ENCODE data around the gene ADCY1.

ADCY1 gene

DNA sequence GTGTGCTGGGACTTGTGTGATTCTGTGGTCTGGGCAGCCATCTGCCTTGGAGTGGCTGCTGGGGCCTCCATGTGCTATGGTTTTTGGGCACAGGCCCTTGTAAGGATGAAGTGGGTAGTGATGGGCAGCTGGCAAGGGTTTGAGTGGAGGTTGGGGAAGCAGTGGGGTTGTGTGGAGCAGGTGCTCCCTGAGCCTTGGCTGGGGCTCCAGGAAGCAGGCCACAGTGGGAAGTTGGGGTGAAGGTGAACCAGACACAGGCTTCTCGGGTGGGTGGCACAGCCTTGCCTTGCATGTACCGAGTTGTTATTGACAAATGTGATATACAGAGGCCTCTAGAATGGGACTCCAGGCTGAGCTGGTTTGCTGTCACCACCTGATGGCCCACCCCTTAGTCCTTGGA is 82.3 kb downstream of the ADCY1 start:
- Histone ChIP-seq H3K4me3 (ENCODE audit: low read depth, low read length) (no peak overlapping the region), H3K27me3 (ENCODE audit: control insufficient read depth, insufficient read depth, low read length) (no peaks in the 10 kb centered on the region), H3K27ac (ENCODE audit: low read depth, low read length) (no peak overlapping the region), H3K36me3 (ENCODE audit: control insufficient read depth, insufficient read depth, low read length) (peaks cover 8% of the 10 kb centered on the region; the same call in 1 of the 2 replicates), H3K4me1 (ENCODE audit: control insufficient read depth, insufficient read depth, low read length) (no peaks in the 10 kb centered on the region), H3K9me3 (ENCODE audit: control insufficient read depth, insufficient read depth, low read length) (no peaks in the 10 kb centered on the region), H3K9ac (ENCODE audit: low read depth, low read length) (no peak overlapping the region)

DNA sequence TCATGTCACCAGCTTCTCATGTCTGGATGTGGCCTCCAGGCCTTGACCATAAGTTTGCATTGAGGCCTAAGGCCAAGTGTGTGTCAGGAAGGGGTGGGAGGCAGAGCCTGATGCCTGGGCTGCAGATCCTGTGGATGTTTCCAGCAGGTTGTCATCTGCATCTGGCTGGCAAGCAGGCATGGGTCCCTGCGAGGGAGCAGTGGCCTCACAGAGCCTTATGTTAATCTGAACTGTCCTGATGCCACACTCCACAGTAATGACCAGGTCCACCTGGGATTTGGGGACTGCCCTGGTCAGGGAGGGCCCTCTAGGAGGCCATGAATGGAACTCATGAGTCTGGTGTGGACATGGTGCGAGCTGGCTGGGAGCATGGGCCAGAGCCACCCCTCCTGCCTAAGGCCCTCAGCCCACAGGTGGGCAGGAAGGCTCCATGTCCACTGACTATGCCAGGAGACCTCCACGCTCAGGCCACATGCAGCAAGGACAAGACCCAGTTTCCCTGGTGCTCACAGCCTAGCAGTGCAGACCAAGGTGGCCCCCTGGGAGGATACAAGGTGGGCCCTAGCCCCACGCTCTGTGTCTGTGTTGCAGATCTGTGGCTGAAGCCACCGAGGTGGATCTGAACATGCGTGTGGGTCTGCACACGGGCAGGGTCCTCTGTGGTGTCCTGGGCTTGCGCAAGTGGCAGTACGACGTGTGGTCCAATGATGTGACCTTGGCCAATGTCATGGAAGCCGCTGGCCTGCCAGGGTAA is 83.1 kb downstream of the ADCY1 start:
- Histone ChIP-seq H3K36me3 (ENCODE audit: control insufficient read depth, insufficient read depth, low read length) (peaks cover 12% of the 10 kb centered on the region; the same call in 1 of the 2 replicates), H3K27me3 (ENCODE audit: control insufficient read depth, insufficient read depth, low read length) (no peaks in the 10 kb centered on the region)

DNA sequence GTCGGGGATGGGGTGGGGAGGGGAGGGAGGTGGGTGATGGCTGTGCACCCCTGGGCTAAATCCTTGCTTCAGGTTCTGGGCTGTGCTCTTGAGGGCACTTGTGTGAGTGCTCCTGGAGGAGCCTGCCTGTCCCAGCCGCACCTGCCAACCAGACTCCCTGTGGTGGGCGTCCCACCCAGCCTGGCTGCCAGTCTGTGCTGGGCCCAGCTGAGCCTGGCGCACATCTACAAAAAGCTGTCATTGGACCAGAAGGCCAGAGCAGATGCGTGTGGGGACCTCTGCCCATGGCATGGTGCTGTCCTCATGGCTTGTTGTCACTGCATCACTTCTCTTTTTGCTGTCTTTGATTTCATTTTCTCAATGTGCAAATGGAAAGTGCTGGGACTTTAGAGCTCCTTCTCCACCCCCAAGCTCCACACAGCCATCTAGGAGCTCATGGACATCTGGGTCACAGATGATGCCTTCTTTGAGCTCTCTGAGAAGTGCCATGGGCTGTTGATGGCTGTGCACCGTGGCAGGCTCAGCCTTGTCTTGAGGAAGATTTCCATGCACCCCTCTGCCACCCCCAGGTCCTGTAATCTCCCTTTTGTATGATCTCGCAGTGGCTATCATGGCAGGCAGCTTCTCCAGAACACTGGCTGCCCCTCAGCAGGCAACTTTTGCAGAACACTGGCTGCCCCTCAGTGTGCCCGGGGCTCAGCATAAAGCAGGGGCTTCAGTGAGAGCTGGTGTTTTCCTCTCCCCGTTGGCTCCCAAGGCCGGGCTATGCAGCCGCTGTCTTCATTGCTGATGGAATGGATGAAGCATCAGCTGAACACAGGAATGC is 83.9 kb downstream of the ADCY1 start:
- H3K9me3 ChIP-seq (ENCODE audit: control insufficient read depth, insufficient read depth, low read length) = no peaks in the 10 kb centered on the region
- no peaks in the 10 kb centered on the region for H3K27me3 ChIP-seq (ENCODE audit: control insufficient read depth, insufficient read depth, low read length)

More for the DNA sequence above, 83.1 kb downstream of the ADCY1 start:
- H3K27ac ChIP-seq (ENCODE audit: low read depth, low read length) = no peak overlapping the region
- H3K9ac ChIP-seq (ENCODE audit: low read depth, low read length) = no peak overlapping the region
- H3K4me3 ChIP-seq (ENCODE audit: low read depth, low read length) = no peak overlapping the region
- no peaks in the 10 kb centered on the region for H3K4me1 ChIP-seq (ENCODE audit: control insufficient read depth, insufficient read depth, low read length)
- H3K9me3 ChIP-seq (ENCODE audit: control insufficient read depth, insufficient read depth, low read length) = no peaks in the 10 kb centered on the region

DNA sequence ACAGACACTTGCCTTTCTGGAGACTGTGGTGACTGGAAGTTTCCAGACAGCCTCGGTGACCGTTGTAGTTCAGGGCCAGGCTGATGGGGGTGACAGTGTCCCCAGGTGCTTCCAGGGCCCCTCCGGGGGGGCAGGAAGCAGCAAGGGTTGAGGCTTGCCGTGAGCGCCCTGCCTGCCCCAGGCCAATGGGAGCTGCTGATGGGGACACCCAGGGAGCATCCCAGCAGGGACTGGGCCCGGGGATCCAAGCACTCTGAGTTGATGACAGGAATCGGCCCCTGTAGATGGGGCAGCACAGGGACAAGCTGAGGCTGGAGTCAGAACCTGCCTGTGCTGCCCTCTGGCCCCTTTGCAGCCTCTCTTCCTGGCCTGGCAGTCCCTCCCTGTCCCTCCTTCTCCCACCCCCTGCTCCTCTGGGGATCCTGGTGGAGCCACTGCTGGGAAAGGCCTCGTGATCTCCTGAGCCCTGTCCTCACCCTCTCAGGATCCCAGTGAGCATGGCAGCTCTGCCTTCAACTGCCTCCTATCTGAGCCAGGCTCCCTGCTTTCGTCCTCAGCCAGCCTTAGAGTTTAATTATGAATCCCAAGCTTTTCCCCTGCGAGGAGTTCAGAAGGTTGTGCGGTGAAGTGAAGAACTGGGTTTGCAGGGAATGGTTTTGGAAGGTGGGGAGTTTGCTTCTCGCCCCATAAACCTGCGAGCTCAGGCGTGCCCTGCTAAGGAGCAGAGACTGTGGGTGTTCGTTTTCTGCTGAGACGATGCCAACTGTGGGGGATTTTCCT is 84.7 kb downstream of the ADCY1 start:
- H3K27ac ChIP-seq (ENCODE audit: low read depth, low read length) = no peak overlapping the region
- no peak overlapping the region for H3K4me3 ChIP-seq (ENCODE audit: low read depth, low read length)
- no peaks in the 10 kb centered on the region for H3K27me3 ChIP-seq (ENCODE audit: control insufficient read depth, insufficient read depth, low read length)
- H3K9ac ChIP-seq (ENCODE audit: low read depth, low read length) = no peak overlapping the region
- peaks cover 9% of the 10 kb centered on the region; the same call in 1 of the 2 replicates for H3K36me3 ChIP-seq (ENCODE audit: control insufficient read depth, insufficient read depth, low read length)
- H3K9me3 ChIP-seq (ENCODE audit: control insufficient read depth, insufficient read depth, low read length) = no peaks in the 10 kb centered on the region
- H3K4me1 ChIP-seq (ENCODE audit: control insufficient read depth, insufficient read depth, low read length) = no peaks in the 10 kb centered on the region

More for the DNA sequence above, 83.9 kb downstream of the ADCY1 start:
- no peak overlapping the region for H3K27ac ChIP-seq (ENCODE audit: low read depth, low read length)
- H3K4me3 ChIP-seq (ENCODE audit: low read depth, low read length) = no peak overlapping the region
- no peaks in the 10 kb centered on the region for H3K4me1 ChIP-seq (ENCODE audit: control insufficient read depth, insufficient read depth, low read length)
- no peak overlapping the region for H3K9ac ChIP-seq (ENCODE audit: low read depth, low read length)
- peaks cover 13% of the 10 kb centered on the region; the same call in 1 of the 2 replicates for H3K36me3 ChIP-seq (ENCODE audit: control insufficient read depth, insufficient read depth, low read length)

DNA sequence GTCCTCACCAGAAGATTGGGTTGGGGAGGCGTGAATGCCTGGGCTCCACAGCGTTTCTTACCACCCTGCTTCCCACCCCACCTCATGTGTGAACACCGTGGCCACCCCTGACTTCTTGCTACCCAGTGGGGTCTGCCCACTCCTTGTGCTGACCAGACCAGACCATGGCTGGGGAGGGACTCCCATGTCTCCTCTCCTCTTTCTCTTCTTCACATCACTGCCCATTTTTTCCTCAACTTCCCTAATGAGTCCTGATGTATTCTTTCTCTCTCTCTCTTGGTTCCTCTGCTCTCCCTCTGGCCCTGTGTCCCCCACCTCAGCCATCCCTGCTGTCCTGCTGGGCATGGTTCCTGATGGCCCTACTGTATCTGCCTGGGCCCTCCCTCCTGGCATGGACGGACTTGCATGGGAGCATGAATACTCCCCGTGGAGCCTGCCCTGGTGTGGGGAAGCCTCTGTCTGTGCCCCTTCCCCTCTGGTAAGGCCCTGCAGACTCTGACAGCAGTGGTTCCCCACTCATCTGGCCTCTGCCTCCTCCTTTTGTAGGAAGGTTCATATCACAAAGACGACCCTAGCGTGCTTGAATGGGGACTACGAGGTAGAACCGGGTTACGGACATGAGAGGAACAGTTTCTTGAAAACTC is 85.5 kb downstream of the ADCY1 start:
- Histone ChIP-seq H3K9ac (ENCODE audit: low read depth, low read length) (no peak overlapping the region), H3K9me3 (ENCODE audit: control insufficient read depth, insufficient read depth, low read length) (no peaks in the 10 kb centered on the region), H3K4me1 (ENCODE audit: control insufficient read depth, insufficient read depth, low read length) (no peaks in the 10 kb centered on the region), H3K27ac (ENCODE audit: low read depth, low read length) (no peak overlapping the region), H3K36me3 (ENCODE audit: control insufficient read depth, insufficient read depth, low read length) (peaks cover 12% of the 10 kb centered on the region; the same call in 1 of the 2 replicates), H3K27me3 (ENCODE audit: control insufficient read depth, insufficient read depth, low read length) (no peaks in the 10 kb centered on the region), H3K4me3 (ENCODE audit: low read depth, low read length) (no peak overlapping the region)

DNA sequence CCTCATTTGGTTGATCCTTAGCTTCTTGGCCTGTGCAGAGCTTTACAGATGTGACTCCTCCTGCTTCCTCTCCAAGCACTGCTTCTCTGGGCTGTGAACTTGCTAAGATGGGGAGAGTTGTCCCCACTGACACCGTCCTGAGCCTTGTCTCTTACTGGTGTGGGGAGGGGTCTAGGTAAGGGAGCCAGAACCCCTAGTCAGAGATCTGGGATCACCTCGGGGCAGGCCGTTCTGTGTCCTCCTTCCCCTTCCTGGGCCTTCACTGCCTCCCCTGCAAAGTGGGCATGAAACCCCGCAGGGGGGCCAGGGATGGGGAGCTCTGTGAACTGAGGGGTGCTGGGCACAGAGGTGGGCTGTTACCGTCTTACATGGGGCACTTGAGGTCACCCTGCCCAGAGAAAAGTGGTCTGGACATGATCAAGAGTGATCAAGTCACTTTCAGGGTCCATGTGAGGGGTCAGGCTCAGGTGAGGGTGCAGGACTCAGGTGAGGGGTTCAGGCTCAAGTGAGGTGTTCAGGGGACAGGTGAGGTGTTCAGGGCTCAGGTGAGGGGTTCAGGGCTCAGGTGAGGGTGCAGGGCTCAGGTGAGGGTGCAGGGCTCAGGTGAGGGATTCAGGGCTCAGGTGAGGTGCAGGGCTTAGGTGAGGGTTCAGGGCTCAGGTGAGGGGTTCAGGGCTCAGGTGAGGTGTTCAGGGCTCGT is 86.2 kb downstream of the ADCY1 start:
- Histone ChIP-seq H3K4me1 (ENCODE audit: control insufficient read depth, insufficient read depth, low read length) (no peaks in the 10 kb centered on the region), H3K9ac (ENCODE audit: low read depth, low read length) (no peak overlapping the region), H3K4me3 (ENCODE audit: low read depth, low read length) (no peak overlapping the region), H3K27ac (ENCODE audit: low read depth, low read length) (no peak overlapping the region), H3K36me3 (ENCODE audit: control insufficient read depth, insufficient read depth, low read length) (peaks cover 15% of the 10 kb centered on the region; the same call in 1 of the 2 replicates), H3K27me3 (ENCODE audit: control insufficient read depth, insufficient read depth, low read length) (no peaks in the 10 kb centered on the region), H3K9me3 (ENCODE audit: control insufficient read depth, insufficient read depth, low read length) (no peaks in the 10 kb centered on the region)

DNA sequence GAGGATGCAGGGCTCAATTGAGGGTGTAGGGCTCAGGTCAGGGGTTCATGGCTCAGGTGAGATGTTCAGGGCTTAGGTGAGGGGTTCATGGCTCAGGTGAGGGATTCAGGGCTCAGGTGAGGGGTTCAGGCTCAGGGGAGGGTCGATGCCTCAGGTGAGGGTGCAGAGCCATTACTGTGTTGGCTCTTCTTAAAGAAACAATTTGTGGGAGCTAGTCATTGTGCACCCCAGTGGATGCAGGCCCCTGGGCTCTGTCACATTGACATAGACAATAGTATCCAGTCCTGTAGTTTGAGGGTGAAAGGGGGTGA is 86.7 kb downstream of the ADCY1 start:
- Histone ChIP-seq H3K27me3 (ENCODE audit: control insufficient read depth, insufficient read depth, low read length) (no peaks in the 10 kb centered on the region), H3K4me1 (ENCODE audit: control insufficient read depth, insufficient read depth, low read length) (no peaks in the 10 kb centered on the region), H3K9me3 (ENCODE audit: control insufficient read depth, insufficient read depth, low read length) (no peaks in the 10 kb centered on the region), H3K27ac (ENCODE audit: low read depth, low read length) (no peak overlapping the region), H3K36me3 (ENCODE audit: control insufficient read depth, insufficient read depth, low read length) (peaks cover 15% of the 10 kb centered on the region; the same call in 1 of the 2 replicates), H3K9ac (ENCODE audit: low read depth, low read length) (no peak overlapping the region), H3K4me3 (ENCODE audit: low read depth, low read length) (no peak overlapping the region)

DNA sequence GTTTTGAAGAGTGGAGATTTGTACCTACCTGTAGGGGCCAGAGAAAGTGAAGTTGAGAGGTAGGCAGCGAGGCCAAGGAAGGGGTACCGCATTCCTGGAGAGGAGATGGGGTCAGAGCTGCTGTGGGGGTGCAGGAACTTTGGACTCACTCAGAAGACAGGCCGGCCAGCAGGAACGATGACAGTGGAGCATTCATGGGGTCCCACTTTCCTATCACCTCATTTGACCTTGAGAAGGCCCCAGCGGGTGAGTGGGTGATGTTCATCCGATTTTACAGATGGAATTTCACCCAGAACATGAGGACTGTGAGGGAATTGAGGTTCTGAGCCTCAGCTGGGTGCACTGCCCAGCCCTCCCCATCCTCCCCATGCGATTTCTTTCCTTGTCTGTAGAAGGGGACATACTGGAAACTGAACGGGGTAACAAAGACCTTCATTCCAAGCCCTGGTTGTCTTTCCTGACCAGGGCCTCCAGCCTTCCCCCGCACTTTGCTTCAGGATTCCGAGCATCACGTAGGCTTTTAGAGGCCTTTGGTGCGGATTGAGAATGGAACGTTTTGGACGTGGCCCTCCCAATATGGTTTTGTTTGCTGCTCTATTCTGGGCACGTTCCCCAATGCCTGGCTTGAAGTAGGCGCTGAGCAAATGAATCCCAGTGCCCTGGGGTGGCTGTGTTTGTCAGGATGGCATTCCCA is 87.3 kb downstream of the ADCY1 start:
- Histone ChIP-seq H3K36me3 (ENCODE audit: control insufficient read depth, insufficient read depth, low read length) (peaks cover 15% of the 10 kb centered on the region; the same call in 1 of the 2 replicates), H3K27ac (ENCODE audit: low read depth, low read length) (no peak overlapping the region), H3K27me3 (ENCODE audit: control insufficient read depth, insufficient read depth, low read length) (no peaks in the 10 kb centered on the region), H3K9me3 (ENCODE audit: control insufficient read depth, insufficient read depth, low read length) (no peaks in the 10 kb centered on the region), H3K4me3 (ENCODE audit: low read depth, low read length) (no peak overlapping the region), H3K9ac (ENCODE audit: low read depth, low read length) (no peak overlapping the region), H3K4me1 (ENCODE audit: control insufficient read depth, insufficient read depth, low read length) (no peaks in the 10 kb centered on the region)

DNA sequence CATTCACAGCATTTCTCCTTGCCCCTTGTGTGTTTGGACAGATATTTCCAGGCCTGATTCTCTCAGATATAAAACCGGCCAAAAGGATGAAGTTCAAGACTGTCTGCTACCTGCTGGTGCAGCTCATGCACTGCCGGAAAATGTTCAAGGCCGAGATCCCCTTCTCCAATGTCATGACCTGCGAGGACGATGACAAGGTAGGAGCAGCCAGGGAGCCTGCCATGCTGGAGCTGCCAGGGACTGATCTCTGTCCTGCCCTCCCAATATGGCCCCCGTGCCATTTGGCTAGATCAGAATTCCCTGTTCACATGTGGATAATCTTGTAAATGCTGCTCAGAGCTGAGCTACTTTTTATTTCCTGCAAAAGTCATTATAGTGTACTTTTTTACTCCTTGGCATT is 87.8 kb downstream of the ADCY1 start:
- H3K36me3 ChIP-seq (ENCODE audit: control insufficient read depth, insufficient read depth, low read length) = peaks cover 15% of the 10 kb centered on the region; the same call in 1 of the 2 replicates
- H3K4me3 ChIP-seq (ENCODE audit: low read depth, low read length) = no peak overlapping the region
- H3K27me3 ChIP-seq (ENCODE audit: control insufficient read depth, insufficient read depth, low read length) = no peaks in the 10 kb centered on the region
- no peaks in the 10 kb centered on the region for H3K4me1 ChIP-seq (ENCODE audit: control insufficient read depth, insufficient read depth, low read length)
- no peaks in the 10 kb centered on the region for H3K9me3 ChIP-seq (ENCODE audit: control insufficient read depth, insufficient read depth, low read length)
- H3K9ac ChIP-seq (ENCODE audit: low read depth, low read length) = no peak overlapping the region
- H3K27ac ChIP-seq (ENCODE audit: low read depth, low read length) = no peak overlapping the region

Data from HUES48 (cell line).